ENCODE data around the gene SNED1.

The SNED1 gene

DNA sequence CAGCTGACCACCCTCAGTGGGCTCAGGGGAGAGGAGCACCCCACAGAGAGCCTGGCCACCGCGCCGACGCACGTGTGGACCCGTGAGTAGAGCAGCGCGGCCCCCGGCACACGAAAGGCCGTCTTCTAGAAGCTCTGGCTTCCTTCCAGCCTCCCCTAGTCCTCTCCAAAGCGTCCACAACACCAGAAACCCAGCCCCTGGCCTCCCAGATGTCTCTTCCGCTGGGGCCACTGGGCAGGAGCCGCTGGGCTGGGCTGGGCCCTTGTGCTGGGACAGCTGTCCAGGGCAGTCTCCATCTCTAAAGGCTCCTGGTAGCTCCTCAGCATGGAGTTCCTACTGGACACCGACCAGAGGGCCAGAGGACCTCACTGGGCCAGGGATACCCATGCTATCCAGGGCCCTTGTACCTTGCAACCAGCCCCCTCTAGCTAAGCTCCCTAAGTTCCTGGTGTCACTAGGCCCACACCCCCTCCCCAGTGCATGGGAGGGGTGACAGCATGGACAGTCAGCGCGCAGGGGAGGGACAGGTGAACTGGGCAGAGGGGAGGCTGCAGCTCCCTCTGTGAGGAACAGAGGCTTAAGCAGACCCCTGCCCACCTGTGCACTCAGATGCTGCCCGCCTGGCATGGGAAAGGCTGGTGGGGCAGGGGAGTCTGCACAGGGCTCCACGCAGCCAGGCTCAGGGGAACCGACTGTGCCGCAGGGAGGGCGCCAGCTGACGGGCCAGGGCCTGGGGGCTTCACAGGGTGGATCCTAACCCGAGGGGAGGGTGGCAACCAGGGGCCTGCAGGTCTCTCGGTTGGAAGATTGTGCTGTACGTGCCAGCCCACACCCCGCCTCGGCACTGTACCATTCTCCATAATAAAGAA, 70.8 kb downstream of the SNED1 start:
- DNase-seq: no peak

DNA sequence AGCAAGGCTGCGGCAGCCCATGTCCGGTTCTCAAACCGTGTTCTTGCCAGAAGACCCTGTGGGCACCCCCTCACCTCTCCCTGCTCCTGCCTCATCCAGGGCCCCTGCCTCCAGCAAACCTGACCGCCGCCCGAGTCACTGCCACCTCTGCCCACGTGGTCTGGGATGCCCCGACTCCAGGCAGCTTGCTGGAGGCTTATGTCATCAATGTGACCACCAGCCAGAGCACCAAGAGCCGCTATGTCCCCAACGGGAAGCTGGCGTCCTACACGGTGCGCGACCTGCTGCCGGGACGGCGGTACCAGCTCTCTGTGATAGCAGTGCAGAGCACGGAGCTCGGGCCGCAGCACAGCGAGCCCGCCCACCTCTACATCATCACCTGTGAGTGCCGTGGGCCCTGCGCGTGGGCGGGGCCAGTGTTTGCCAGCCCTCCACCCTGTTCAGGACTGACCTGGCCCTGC, 71.4 kb downstream of the SNED1 start:
- DNase-seq: no peak

DNA sequence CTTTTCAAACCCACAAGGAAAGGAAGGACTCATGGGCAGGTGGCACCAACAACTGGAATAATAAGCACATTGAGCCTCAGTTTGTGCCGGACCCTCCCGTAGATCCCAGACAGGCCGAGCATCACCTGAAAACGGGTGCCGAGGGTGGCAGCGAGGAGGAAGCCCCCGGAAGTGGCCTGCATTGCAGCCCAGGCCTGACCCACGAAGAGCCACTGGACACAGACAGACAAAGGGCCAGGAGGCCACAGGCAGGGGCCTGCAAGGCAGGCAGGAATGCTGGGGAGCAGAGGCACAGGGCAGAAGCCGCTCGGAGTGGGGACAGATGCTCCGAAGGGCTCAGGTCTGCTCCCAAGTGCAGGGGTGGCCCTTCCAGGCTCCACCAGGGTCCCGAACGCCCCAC, 71.9 kb downstream of the SNED1 start:
- no peak for DNase-seq

DNA sequence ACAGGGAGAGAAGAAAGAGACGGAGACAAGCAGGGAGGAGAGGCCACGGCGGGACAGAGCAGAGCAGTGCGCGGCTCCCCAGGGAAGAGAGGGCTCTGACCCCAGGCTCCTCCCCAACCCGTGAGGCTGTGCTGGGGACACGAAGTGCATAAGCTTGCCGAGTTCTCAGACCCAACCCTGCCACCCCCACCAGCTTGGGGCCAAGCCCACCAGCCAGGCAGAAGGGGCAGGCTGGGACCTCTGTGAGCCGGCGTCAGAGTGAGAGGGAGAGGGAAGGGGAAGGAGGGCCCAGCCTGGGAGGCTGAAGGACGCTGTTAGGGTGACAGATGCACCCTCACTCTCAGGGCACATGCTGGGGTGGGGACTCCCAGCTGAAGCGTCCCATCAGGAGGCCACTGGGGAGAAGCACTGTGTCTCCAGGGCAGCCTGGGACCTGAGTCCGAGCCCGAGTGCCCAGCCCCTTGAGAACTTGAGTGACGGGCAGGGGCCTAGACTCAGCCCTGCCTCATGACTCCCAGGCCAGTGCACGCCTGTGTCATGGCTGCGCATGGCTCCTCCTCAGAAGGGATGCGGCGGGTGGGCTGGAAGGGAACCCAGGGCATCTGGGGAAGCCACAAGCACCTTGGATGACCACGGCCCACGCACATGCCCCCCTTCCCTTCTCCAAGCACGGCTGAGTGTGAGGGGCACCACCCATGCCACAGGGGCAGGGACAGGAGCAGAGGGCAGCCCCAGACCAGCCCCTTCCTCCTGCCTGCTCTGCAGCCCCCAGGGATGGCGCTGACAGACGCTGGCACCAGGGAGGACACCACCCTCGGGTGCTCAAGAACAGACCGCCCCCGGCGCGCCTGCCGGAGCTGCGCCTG, 72.6 kb downstream of the SNED1 start:
- no peak for DNase-seq

DNA sequence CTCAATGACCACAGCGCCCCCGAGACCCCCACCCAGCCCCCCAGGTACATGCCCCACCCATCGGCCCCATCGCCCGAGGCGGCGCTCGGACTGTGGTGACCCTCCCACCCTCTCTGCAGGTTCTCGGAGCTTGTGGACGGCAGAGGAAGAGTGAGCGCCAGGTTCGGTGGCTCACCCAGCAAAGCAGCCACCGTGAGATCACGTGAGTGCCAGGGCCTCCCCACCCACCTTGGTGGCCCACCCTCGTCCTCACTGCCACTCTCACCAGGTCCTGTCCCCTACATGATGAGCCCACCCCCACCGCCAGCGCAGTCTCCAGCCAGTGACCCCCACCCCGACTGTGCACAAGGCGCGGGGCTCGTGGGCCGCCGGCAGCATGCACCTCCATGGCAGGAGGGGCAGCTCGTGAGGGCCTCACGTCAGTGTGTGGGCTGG, 73.3 kb downstream of the SNED1 start:
- DNase-seq: no peak

DNA sequence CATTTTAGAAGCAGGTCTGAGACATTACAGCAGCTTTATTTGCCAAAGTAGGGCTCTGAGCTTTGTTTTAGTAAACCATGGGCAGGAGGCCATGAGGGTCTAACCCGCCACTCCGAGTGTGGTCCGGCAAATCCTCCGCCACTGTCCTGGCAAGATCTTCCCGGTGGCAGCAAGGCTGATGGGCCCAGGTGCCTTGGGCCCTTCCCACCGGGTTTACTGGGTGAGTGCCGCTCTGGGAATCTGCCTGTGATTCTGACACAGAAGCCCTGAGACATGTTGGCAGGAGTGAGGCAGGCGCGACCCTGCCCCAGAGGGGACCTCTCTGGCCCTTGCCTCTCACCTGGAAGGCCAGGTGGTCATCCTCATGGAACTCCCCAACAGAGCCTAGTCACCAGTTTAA, 73.7 kb downstream of the SNED1 start:
- DNase-seq: no peak

DNA sequence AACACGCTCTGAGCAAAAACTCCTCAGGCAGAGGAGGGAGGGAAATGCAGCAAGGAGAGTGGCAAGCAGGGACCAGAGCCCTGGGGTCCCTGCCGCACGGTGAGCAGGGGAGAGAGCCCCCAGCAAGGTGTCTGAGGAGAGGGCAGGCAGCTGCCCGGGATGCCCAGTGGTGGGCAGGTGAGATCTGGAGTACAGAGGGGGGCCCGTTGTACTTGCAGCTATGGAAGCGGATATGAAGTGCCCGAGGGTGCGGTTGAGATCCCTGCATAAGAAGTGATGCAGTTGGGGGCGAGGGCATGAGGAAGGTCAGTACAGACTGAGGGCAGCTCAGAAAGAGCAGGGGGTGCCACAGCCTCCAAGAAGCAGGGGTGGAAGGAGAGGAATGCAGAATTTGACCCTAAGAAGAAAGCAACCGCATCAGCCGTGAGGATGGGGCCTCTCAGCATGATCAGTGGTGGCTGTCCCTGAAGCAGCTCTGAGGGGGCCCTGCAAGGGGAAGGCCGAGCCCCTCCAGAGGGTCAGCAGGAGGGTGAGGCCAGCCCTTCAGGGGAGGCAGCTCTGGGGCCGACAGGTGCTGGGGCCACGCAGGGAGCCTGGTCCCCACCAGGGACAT, 74.2 kb downstream of the SNED1 start:
- no peak for DNase-seq

DNA sequence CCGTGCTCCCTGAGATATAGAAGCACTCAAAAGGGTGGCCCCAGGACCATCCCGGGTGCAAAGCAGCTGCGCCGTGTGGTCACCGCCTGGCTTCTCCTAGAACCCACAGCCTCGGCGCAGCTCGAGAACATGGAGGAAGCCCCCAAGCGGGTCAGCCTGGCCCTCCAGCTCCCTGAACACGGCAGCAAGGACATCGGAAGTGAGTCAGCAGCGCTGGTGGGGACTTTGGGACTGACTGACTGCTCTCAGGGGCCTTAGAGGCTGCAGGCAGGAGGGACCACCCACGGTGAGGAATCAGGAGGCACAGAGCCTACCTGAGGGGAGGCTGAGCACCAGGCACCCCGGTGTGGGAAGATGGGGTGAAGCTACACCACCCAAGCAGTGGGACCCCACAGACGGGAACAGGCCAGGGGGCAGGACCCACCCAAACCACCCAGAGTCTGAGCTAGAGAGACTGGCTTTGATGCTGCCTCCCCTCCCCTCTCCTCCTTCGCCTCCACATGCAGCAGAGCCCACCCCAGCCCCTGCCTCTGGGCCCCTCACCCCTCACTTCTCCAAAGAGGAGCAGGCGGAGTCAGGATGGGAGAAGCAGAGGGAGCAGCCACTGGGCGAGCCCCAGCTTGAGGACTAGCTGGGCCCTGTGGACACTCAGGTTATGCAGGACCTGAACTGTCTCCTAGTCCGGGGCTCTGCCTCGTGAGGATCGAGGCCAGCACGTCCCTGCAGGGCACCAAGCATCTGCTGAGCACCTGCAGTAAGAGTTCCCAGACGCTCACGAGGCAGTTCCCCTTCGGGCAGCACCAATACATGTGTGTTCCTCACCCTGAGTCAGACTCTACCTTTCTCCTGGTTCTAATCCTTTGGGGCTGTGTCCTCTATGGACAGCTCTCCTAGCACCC, 75.0 kb downstream of the SNED1 start:
- DNase-seq: no peak

DNA sequence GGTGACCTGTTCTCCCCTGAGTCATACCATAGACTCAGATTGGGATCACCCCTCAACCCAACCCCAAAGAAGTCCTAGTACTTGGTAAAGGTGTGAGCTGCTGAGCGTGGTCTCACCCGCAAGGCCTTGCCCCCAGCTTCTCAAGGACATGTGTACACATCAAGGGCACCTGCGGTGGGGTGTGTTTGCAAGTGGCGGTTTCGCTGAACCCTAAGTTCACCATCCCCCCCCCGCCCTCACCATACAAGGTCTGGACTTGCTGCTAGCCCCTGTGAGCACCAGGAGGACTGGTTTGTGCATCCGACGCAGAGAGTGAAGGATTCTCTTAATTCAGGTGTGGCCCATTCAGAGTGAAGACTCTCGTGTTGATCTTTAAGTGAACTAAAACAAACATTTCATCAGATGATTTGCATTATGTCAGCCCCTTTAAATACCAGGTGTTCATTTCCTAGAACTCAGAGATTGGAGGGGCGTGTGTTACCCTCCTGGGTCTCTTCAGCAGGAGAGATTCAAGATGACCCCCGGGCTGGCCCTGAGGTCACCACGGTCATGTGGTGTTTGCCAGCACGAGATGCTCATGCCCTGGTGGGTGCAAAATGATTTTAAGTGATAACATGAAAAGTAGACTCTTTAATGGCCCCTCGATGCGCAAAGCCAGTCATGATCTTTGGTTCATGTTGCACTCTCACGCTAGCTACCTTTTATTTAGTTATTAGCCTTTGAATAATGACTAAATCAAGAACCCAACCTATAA, 75.8 kb downstream of the SNED1 start:
- no peak for DNase-seq

DNA sequence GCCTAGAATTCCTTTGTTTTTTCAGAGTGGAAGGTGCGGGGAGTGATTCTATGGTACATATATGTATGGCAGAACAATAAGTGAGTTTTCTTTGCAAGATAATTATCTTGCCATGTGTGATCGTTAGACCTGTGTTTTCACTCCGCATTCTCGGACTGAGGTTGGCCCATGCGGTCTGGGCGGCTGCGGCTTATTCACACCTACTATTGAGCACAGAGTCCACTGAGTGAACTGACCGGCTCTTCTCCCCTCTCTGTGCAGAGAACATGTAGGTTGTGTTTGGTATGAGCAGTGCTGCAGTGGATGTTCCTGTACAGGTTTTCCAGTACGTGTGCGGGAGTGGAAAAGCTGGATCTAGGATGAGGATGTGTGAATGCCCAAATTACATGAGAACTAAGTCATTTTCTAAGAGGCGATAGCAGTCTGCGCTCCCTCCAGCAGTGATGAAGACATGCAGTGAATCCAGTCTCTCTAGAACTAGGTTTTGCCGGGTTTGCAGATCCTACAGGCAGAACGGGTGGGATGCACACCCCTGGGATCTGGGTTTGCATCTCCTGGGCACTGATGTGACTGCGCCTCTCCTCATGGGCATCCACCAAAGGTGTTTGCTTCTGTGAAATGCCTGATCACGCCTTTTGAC, 76.6 kb downstream of the SNED1 start:
- DNase-seq: no peak

DNA sequence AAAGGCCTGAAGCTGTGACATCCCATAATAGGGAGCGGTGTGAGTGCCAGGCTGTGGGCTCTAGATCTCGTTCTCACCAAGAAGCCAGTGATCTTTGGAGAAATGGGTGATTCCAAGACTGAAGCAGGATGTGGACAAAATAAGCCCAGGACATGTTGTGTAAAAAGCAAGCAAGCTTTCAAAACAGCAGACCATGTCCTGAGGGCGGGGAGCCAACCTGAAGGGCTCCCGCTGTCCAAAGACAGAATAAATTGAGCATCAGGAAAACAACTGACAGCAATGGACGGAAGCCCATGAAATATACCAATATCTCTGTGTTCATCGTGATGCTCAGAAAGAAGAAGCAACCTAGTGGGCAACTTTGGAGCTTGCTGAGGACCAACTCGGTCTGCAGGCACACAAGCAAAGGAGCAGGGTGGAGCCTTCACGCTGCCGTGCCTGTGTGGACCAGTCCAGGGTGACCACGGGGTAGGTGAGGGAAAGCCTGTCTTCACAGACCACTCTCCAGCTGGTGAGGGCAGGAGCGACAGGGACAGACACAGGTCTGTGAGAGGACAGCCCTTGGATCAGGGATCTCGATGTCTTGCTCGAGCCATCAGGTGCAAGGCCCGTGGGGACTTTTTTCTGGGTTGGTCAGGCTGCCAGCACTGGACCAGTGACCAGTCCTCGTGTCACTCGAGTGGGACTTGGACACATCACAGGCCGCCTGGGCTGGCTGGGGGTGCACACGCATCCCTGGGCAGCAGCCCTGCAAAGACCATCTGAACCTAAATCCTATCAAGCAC, 82.2 kb downstream of the SNED1 start:
- DNase-seq: no peak

DNA sequence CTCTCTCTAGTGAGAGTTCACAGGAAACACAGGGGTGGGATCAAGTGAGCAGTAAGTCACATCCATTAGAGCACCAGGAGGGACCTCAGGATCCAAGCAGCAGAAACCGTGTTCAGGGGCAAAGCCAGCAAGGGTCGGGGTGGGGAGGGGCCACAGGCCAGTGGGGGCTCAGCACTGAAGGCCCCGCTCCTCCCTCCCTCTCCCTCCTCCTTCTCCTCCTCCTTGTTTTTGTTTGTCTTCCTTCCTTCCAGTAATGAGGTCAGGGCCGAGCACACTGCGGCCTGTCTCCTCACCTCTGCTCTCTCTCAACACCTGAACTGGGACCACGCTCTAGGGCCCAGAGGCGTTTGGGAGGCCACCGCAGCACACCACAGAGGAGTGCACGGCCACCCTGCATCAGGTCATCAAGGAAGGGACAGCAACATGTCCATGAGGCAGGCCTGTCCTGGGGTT, 82.8 kb downstream of the SNED1 start:
- no peak for DNase-seq

DNA sequence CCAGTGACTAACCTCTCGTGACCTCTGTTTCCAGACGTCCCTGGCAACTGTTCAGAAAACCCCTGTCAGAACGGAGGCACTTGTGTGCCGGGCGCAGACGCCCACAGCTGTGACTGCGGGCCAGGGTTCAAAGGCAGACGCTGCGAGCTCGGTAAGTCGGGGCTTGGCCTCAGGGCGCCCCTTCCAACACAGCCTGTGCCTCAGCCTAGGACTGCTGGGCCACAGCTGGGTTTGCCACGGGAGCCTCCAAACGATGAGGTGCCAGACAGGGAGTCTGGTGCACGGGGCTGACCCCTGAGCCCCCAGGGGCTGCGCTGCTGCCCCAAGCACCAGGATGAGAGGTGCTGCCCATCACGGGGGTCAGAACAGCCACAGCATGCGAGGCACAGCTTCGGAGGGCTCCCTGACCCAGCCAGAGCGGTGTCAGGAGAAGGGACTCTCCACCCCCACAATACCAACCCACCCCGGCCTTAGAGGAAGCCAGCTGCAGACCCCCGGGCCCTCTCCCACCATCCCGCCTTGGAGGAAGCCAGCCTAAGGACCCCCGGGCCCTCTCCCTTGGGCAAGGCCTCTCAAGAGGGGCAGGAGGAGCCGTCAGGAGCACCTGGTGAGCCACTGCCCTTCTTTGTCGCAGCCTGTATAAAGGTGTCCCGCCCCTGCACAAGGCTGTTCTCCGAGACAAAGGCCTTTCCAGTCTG, 83.4 kb downstream of the SNED1 start:
- DNase-seq: no peak

DNA sequence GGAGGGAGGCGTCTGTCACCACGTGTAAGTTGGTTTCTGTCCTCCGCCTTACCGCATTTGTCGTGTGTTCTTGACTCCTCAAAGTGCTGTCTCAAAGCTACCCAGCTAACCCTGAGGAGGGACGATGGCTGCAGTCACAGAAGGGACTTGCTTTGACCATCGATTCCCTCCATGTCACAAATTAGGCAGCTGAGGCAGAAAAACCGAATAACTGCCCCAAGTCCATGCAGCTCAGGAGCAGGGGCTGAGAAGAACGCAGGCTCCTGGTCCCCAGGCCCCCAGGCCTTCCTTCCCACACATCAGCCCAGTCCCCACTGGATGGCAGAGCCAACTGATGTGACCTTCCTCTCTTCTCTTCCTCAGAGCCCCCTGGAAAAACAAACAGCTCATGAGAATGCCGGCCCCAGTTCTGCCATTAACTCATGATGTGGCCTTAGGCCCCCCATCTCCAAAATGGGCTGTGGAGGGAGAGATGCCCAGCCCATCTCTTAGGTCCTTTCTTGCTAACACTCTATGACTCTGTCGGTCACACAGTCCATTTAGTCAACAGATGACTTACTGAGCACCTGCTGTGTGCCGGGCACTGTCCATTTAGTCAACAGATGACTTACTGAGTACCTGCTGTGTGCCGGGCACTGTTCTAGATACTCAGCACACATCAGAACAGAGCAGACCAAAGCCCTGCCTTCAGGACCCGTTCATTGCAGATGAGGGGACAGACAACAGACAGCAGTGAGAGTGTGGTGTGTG, 84.1 kb downstream of the SNED1 start:
- DNase-seq: no peak

DNA sequence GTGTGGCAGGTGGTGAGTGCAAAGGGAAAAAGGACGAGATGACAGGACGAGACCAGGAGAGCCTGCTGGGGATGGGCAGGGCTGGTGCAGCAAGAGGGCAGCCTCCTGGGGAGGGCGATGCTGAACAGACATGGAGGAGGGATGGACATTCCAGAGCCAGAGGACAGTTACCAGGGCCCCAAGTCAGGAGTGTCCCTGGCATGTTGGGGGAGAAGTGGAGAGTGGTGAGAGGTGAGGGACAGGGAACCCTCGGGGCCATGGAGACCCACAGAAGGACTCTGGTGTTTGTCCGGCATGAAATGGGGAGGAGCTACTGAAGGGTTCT, 84.6 kb downstream of the SNED1 start:
- DNase-seq: no peak

DNA sequence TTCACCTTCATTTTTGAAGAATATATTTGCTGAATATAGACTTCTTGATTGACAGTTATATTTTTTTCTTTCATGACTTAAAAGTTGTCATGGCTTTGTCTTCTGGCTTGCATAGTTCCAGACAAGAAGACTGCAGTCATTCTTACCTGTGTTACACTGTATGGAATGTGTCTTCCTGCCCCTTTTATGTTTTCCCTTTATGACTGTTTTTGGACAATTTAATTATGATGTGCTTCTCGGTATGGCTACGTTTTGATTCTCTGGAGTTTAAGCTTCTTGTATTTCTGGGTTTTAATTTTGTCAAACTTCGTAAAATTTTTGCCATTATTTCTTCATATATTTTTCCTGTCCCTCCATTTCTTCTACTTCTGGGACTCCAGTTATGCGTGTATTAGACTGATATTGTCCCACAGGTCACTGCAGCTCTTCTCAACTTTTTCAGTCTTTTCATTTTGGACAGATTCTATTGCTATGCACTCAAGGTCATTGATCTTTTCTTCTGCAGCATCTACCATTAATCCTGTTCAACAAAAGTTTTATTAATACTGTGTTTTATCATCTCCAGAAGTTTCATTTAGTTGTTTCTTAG, 86.5 kb downstream of the SNED1 start:
- no peak for DNase-seq

DNA sequence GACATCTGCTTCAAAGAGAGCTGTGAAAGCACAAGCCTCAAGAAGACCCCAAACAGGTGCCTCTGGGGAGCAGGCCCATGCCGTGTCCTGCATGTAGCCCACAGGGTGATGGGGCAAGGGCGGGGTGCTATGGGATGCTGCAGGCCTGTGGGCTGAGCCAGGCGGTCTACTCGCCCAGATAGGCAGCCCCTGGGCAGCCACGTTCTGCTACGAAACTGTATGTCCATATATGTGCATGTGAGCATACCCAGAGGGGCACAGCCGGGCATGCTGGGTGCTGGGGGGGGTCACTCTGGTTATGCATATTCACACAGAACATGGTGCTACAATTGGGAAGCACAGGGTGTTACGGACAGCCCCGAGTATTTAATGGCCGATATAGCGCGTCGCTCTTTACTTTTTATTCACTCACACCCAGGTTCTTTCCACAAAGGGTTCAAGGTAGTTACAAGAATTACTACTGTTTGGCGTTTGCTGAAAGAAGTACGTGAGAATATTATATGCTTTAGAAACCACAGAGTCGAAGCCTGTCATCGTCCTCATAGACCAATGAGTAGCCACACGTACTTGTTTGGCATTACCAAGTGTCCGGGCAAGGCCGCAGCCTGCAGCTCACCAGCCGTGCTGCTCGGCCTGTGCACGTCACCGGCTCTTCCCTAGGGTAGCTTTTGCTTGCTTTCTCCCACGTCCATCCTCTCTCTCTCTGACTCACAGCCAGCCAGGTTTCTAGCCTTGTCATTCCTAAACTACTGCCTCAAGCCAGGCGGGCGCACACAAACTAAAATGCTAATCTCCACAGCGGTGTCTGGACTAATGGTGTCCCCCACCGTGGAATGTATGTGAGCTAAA, 89.2 kb downstream of the SNED1 start:
- no peak for DNase-seq

DNA sequence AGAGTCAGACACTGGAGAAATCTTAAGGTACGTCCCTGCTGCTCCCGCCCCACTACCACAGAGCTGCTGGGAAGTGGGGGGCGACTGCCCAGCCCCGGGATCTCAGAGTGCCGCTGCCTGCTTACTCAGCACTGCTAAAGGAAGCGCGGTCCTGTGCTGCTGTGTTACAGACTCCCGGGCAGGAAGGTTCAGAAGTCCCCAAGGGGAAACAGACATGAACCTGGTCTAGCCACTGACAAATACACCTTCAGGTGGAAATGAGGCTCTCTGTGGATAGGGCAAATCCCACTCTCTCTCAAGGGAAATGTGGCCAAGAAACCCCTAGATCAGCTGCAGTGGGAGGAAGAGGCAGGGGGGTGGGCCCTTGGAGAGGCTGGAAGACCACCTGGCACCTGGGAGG, 90.0 kb downstream of the SNED1 start:
- no peak for DNase-seq

All from CD4-positive, alpha-beta T cell treated with Interleukin-1 beta for 1 hour (primary cell).